ENCODE results near the gene PBX2. TPM values are rescaled to one million over a fixed set of nuclear protein-coding genes. Genes with fewer than 3 reads are reported as not detected.
A peak's percentile ranks its signal among the peaks of the same experiment; 100 is the strongest.
"Not testable (repeated sequence)": the region's sequence is repeated elsewhere in the genome, so short reads cannot be mapped to it uniquely, and the experiment has no call there.

PBX2 gene
- total RNA-seq, 2 experiments from 2014 or later: 60.0 to 61.6 TPM

DNA sequence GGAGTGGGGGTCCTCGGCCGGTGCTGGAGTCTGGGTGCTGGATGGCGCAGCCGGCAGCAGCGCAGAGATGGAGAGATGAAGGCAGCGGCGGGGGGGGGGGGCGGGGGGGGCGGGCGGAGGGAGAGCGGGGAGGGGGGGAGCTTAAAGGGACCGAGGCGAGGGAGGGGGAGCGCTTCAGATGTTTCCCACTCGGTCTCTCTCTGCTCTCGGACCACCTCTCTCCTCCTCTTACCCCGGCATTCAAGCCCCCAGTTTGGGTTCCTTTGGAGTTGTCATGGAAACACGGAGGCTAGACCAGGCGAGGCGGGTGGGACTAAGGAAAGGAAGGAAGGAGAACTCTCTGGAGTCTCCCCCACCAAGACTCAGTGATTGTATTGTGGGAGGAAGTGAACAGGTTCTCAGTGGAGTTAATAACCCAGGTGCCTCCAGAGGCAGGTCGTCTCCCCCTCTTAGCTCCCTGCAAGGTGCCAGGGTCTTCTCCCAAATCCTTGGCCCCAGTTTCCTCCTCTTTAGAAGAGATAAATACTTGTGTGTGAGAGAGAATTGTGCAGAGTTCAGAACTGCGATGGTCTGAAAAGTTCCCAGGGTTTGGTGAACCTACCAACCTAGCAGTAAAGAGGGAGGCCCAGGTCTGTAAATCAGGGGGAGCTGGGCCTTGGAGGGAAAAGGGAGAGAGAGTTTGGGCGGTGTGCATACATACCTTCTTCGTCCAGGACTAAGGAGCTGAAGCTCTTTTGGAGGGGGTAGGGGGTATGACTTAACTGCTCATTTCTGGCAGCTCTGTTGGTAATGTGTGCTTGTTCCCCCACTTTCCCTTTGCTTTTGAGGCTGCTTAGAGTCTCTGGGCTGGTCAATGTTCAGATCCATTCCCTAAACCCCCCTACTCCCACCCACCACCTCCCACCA, 37.9 kb downstream of the PBX2 start, which contains the start of gene PRRT1:
Gene PRRT1, minus strand, starts transcription at position 77 of the 906 bp plus-strand sequence. CDS start 112 bp downstream, outside the sequence.
- Mint-ChIP-seq H3K27me3 (peaks cover 50% of the 10 kb centered on the region), H3K9me3 (ENCODE audit: low read depth) (no peaks in the 10 kb centered on the region), H3K4me1 (peaks cover 32% of the 10 kb centered on the region), H3K36me3 (peaks cover 1% of the 10 kb centered on the region), H3K4me3 (no peak within 1 kb of the TSS), H3K27ac (no peak within 1 kb of the TSS)
- ATAC-seq: no peak
- DNase-seq: no peak
- CTCF ChIA-PET: interaction anchor here (1.1 to 1.6 kb wide), 4 partner anchors 21 to 43 kb away, joined by 3 to 5 read pairs (median 3); no protein-coding TSS in a partner anchor

DNA sequence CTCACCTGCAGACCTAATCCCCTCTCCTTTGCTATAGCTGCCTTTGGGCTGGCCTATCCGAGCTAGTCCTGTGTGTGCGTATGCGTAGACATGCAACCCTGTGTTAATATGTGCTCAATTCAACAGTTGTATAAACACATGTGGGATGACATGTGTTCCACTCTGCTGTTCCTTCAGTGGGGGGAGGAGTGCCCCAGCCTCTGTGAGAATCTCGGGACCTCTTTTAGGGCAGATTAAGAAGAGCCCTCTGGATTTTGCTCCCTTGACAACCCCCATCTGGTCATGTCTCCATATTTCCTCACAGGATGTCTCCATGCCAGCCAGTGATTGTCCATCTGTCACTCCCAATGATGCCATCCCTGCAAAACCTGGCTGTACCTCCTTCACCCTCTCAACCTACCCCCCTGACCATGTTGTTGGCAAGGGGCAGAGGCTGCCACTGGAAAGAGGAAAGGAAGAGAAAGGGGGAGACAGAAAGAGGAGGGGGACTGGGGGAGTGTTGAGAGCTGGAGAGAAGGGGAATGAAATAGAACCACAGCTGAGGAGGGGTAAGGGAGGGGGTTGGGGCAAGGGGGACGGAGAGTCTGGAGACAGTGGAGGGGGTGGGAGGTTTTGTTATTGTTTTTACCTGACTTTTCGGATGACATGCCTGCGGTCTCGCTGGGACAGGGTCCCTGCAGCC, 38.7 kb downstream of the PBX2 start:
- Mint-ChIP-seq H3K27me3 (peaks cover 57% of the 10 kb centered on the region), H3K4me1 (peaks cover 32% of the 10 kb centered on the region), H3K27ac (no peak overlapping the region), H3K36me3 (peaks cover 1% of the 10 kb centered on the region), H3K4me3 (no peak overlapping the region), H3K9me3 (ENCODE audit: low read depth) (no peaks in the 10 kb centered on the region)
- DNase-seq: no peak
- CTCF ChIA-PET: interaction anchor here (1.4 to 1.6 kb wide), 3 partner anchors 21 to 44 kb away, joined by 3 to 5 read pairs (median 3); no protein-coding TSS in a partner anchor
- ATAC-seq: no peak

DNA sequence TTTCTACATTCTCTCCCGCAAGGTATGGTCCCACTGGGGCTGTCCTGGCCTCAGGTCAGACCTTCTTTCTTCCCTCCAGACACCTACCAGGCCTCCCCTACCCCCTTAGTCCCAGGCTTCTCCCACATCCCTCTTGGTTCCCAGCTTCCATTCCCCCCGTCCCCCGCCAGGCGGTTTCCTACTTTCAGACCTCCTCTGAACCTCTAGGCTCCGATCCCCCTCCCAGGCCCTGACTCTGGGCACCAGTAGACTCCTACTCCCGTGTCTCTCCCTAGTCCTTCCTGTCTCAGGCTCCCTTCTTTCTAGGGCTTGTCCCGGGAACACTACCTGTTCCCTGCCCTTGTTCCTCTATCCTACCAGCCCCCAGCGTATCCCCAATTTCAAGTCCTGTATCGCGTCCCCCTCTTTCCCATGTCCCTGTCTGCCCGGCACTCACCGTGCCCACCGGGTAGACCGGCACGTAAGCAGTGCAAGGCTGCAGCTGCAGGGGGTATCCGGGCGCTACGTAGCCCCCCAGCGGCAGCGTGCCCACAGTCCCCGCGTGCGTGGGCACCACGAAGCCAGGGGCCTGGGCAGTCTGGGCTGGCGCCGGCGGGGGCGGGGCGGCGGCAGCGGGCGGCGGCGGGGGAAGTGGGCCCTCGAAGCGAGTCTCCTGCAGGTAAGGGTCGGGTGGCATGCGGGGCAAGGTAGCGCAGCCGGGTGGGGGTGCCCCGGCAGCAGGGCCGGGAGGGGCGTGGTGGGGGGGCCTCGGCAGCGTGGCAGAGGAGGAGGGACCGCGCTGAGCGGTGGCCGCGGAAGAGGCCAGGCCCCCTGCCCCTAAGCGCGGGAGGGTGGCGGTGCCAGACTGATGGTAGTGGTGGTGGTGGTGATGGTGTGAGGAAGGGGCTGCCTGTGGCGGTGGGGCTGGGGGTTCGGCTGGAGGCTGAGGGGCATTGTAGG, 39.8 kb downstream of the PBX2 start:
- Mint-ChIP-seq H3K4me1 (peaks cover 25% of the 10 kb centered on the region), H3K36me3 (no peaks in the 10 kb centered on the region), H3K9me3 (ENCODE audit: low read depth) (no peaks in the 10 kb centered on the region), H3K4me3 (no peak overlapping the region), H3K27ac (no peak overlapping the region), H3K27me3 (peaks cover 63% of the 10 kb centered on the region)
- no peak for DNase-seq
- CTCF ChIA-PET: interaction anchor here (1.4 kb wide), 1 partner anchor 27 kb away, joined by 3 read pairs; no protein-coding TSS in a partner anchor
- no peak for ATAC-seq

GRCh38 chr6:32149092-32149755, 40.8 kb downstream of the PBX2 start:
- Mint-ChIP-seq H3K4me1 (peaks cover 19% of the 10 kb centered on the region), H3K9me3 (ENCODE audit: low read depth) (no peaks in the 10 kb centered on the region), H3K27me3 (peaks cover 63% of the 10 kb centered on the region), H3K27ac (peak overlapping the region; percentile 53), H3K36me3 (no peaks in the 10 kb centered on the region), H3K4me3 (peak overlapping the region; percentile 61)
- CTCF ChIA-PET: interaction anchor here (0.8 kb wide), 1 partner anchor 21 kb away, joined by 3 read pairs; the partner anchor contains the start of gene ATF6B
- peak; percentile 5 for ATAC-seq
- DNase-seq: no peak

DNA sequence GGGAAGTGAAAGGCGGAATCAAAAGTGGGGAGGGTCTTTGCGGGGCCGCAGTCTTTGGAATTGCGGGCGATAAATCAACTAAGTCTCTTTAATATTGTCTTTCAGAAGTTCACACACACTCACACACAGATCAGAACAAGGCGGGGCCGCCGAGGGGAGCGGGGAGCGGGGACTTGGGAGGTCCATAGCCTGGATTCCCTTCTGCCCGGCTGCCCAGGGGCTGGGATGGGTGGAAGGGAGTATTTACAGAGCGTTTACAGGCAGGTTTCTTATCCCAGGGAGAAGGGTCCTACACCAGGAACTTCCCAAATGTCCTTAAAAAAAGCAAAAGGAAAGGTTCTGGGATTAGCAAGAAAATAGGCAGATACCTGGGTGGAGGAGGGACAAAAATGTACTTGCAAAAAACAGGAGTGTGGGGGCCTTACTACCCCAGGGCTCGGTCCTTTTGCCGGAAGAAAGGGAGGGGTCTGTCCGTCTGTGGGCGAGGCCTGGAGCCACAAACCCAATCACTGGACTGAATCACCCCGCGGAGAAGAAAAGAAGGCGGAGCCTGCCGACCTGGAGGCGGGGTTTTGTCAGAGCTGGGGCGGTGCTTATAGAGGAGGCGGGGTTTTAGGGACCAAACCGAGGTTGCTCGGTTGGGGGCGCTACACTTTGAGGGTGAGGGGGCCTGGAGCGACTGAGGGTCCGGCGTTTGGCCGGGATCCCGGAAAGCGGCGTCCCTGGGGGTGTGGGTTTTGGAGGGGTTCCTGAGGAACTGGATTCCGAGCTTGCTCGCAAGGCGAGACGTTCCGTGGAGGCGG, 41.5 kb downstream of the PBX2 start:
- Mint-ChIP-seq H3K9me3 (ENCODE audit: low read depth) (no peaks in the 10 kb centered on the region), H3K4me1 (peaks cover 17% of the 10 kb centered on the region), H3K27me3 (peaks cover 63% of the 10 kb centered on the region), H3K27ac (peak overlapping the region; percentile 53), H3K4me3 (peak overlapping the region; percentile 61), H3K36me3 (no peaks in the 10 kb centered on the region)
- CTCF ChIA-PET: interaction anchor here (0.7 to 1.4 kb wide), 3 partner anchors 16 to 240 kb away, joined by 3 to 4 read pairs (median 3); partner anchors contain the start of genes ATF6B and EGFL8
- ATAC-seq (peak; percentile 77), DNase-seq (peak; percentile 74)

DNA sequence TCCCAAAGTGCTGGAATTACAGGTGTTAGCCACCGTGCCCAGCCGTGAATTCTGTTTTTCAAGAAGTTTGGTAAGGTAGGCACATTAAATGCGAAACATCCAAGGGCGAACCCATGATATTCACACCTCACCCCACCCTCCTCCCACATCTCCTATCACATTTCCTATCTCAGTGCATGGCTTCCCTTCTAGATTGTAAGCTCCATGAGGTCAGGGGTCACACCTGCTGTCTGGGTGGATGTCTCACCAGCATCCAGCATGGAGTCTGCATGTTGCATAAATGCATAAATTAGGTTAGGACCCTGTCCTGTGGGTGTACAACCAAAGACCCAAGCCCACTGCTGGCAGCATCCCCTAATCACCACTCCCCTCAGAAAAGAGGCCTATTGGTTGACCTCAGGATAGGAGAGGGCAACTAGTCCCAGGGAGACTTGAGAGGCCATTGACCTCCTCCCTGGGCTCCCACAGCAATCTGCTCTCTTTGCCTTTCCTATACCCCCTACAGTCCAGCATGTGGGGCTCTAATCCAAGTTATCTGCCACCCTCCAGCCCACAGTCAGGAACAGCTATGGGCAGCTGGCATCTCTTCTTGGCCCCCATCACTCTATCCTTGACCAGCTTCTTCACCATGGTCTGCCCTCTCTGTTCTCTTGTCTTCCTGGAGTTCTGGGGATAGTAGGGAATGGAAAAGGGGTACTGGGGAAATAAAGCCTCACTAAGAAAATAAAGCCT, 42.4 kb downstream of the PBX2 start:
- Mint-ChIP-seq H3K4me3 (no peak overlapping the region), H3K27ac (no peak overlapping the region), H3K4me1 (peaks cover 14% of the 10 kb centered on the region), H3K9me3 (ENCODE audit: low read depth) (no peaks in the 10 kb centered on the region), H3K27me3 (peaks cover 56% of the 10 kb centered on the region), H3K36me3 (no peaks in the 10 kb centered on the region)
- ATAC-seq (no peak), DNase-seq (no peak)
- CTCF ChIA-PET: interaction anchor here (0.7 to 1.4 kb wide), 2 partner anchors 16 to 239 kb away, joined by 3 to 4 read pairs; partner anchors contain the start of gene EGFL8

DNA sequence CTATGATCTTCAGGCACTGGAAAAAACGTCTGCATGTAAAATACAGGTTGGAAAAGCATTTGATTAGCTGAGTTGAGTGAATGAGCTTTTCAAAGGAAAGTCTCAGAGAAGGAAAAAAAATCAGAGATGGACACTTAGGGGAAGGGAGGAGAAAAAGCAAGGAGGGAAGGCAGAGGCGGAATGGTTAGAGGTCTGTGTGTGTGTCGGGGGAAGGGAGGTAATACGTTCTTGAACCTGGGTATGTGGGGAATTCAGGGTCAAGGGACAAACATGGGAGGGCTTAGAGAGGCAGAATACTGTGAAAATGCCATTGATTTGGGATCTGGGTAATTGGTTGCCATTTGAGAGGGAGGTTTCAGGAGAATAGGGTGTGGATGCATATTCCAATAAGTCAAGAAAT, 43.3 kb downstream of the PBX2 start:
- no peaks in the 10 kb centered on the region for H3K36me3 Mint-ChIP-seq
- CTCF ChIA-PET: interaction anchor here (1.4 kb wide), 1 partner anchor 17 kb away, joined by 4 read pairs; the partner anchor contains the start of gene EGFL8
- DNase-seq: no peak
- no peaks in the 10 kb centered on the region for H3K9me3 Mint-ChIP-seq (ENCODE audit: low read depth)
- H3K4me3 Mint-ChIP-seq: no peak overlapping the region
- peaks cover 12% of the 10 kb centered on the region for H3K4me1 Mint-ChIP-seq
- peaks cover 52% of the 10 kb centered on the region for H3K27me3 Mint-ChIP-seq
- no peak overlapping the region for H3K27ac Mint-ChIP-seq
- no peak for ATAC-seq

- Mint-ChIP-seq H3K36me3 (no peaks in the 10 kb centered on the region), H3K4me3 (no peak overlapping the region), H3K9me3 (ENCODE audit: low read depth) (no peaks in the 10 kb centered on the region), H3K27me3 (peaks cover 50% of the 10 kb centered on the region), H3K4me1 (peaks cover 12% of the 10 kb centered on the region), H3K27ac (no peak overlapping the region)
- CTCF ChIA-PET: no interaction called here
- ATAC-seq (no peak), DNase-seq (no peak)
Measured at GRCh38 chr6:32146287-32146686, 43.7 kb downstream of the PBX2 start.

DNA sequence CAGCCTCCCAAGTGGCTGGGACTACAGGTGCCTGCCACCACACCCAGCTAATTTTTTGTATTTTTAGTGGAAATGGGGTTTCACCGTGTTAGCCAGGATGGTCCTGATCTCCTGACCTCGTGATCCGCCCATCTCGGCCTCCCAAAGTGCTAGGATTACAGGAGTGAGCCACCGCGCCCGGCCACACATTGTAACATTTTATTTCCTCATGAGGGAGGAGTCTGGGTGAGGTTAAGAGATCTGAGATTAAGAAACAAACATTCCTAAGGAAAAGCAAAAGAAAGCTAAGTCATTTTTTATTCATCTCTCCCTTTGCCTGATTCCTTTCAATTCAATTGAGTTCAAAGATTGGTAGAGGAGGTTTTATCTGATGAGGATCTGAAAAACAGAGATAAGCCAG, 45.8 kb downstream of the PBX2 start:
- H3K9me3 Mint-ChIP-seq (ENCODE audit: low read depth); ATAC-seq; H3K36me3 Mint-ChIP-seq; H3K4me1 Mint-ChIP-seq; CTCF ChIA-PET; DNase-seq; H3K27ac Mint-ChIP-seq; H3K4me3 Mint-ChIP-seq: not testable (repeated sequence)
- peaks cover 36% of the 10 kb centered on the region for H3K27me3 Mint-ChIP-seq

- CTCF ChIA-PET: interaction anchor here (1.2 kb wide), 2 partner anchors 9 to 21 kb away, joined by 3 to 5 read pairs; no protein-coding TSS in a partner anchor
- no peaks in the 10 kb centered on the region for H3K4me1 Mint-ChIP-seq
- no peaks in the 10 kb centered on the region for H3K9me3 Mint-ChIP-seq (ENCODE audit: low read depth)
Measured at GRCh38 chr6:32140420-32141046, 49.5 kb downstream of the PBX2 start.

DNA sequence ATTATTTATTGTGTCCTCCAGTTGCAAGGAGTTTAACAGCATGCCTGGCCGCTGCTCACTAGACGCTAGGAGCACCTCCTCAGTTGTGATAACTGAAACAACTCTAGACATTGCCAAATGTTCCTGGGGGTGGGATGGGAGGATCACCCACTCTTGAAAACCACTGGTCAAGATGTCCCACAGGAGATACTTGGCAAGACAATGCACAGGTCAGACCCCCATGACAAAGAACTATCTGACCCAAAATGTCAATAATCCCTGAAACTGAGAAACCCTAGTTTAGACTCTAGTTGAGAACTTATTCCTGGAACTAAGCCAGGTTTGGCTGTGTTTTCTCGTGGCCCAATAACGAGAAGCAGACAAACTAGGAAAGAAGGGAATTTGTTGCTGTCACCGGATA, 50.4 kb downstream of the PBX2 start:
- Mint-ChIP-seq H3K27me3 (peaks cover 8% of the 10 kb centered on the region), H3K4me3 (no peak overlapping the region), H3K9me3 (ENCODE audit: low read depth) (no peaks in the 10 kb centered on the region), H3K36me3 (no peaks in the 10 kb centered on the region), H3K27ac (no peak overlapping the region), H3K4me1 (no peaks in the 10 kb centered on the region)
- ATAC-seq: no peak
- DNase-seq: no peak
- CTCF ChIA-PET: interaction anchor here (2.0 kb wide), 1 partner anchor 56 kb away, joined by 4 read pairs; no protein-coding TSS in a partner anchor

More at GRCh38 chr6:32140420-32141046, 49.5 kb downstream of the PBX2 start:
- ATAC-seq (no peak), DNase-seq (no peak)
- no peak overlapping the region for H3K27ac Mint-ChIP-seq
- no peak overlapping the region for H3K4me3 Mint-ChIP-seq
- H3K36me3 Mint-ChIP-seq: no peaks in the 10 kb centered on the region
- H3K27me3 Mint-ChIP-seq: peaks cover 6% of the 10 kb centered on the region
